NCI-H2196 (cell line): ENCODE results near the gene CLEC4D.
"Not testable (repeated sequence)": the region's sequence is repeated elsewhere in the genome, so short reads cannot be mapped to it uniquely, and the experiment has no call there.

Source experiments
- DNase-seq: peaks from one replicate; lab custom pipeline; 2025; ENCODE audit not compliant: unreplicated experiment; lab: John Stamatoyannopoulos, UW

CLEC4D gene

GRCh38 chr12:8513256-8513655 is at the start of gene CLEC4D:
TSS of gene CLEC4D (plus strand) at chr12:8513503. CDS start at chr12:8513733, 230 bp downstream.
- no peak for DNase-seq

- DNase-seq = no peak
These were observed 47.9 kb upstream of the CLEC4D start for GRCh38 chr12:8465301-8465996.

GRCh38 chr12:8466241-8466640 is 47.1 kb upstream of the CLEC4D start:
- no peak for DNase-seq

- no peak for DNase-seq
These were observed 42.2 kb upstream of the CLEC4D start for GRCh38 chr12:8471090-8471489.

- no peak for DNase-seq
These were observed 37.6 kb upstream of the CLEC4D start for GRCh38 chr12:8475508-8476203.

GRCh38 chr12:8482571-8483061 is 30.7 kb upstream of the CLEC4D start:
- no peak for DNase-seq

- DNase-seq = no peak
These were observed 30.2 kb upstream of the CLEC4D start for GRCh38 chr12:8483079-8483478.

- no peak for DNase-seq
These were observed 21.4 kb upstream of the CLEC4D start for GRCh38 chr12:8491646-8492530.

GRCh38 chr12:8493084-8493483 is 20.2 kb upstream of the CLEC4D start:
- no peak for DNase-seq

- DNase-seq = not testable (repeated sequence)
These were observed 17.6 kb upstream of the CLEC4D start for GRCh38 chr12:8495671-8496070.

GRCh38 chr12:8496074-8496473 is 17.2 kb upstream of the CLEC4D start:
- not testable (repeated sequence) for DNase-seq

- DNase-seq = no peak
These were observed 13.7 kb upstream of the CLEC4D start for GRCh38 chr12:8499616-8500015.

- no peak for DNase-seq
These were observed 11.6 kb upstream of the CLEC4D start for GRCh38 chr12:8501720-8502119.

- DNase-seq = no peak
These were observed 9.0 kb upstream of the CLEC4D start for GRCh38 chr12:8504351-8504750.

GRCh38 chr12:8507596-8507995 is 5.7 kb upstream of the CLEC4D start:
- no peak for DNase-seq

GRCh38 chr12:8508223-8508622 is 5.1 kb upstream of the CLEC4D start:
- DNase-seq = no peak

- no peak for DNase-seq
These were observed 4.1 kb upstream of the CLEC4D start for GRCh38 chr12:8508910-8509841.

- DNase-seq = no peak
These were observed 4.7 kb downstream of the CLEC4D start for GRCh38 chr12:8517971-8518370.

GRCh38 chr12:8519171-8519570 is 5.9 kb downstream of the CLEC4D start:
- DNase-seq = no peak
